ENCODE measurements around the gene DLG2. TPM values are rescaled to one million over a fixed set of nuclear protein-coding genes. Genes with fewer than 3 reads are reported as not detected.

The DLG2 gene
- total RNA-seq, 1 donor from 2014 or later: 1.8 TPM

- Histone ChIP-seq H3K9me3 (ENCODE audit: insufficient read depth, low read depth, low read length) (no peaks in the 10 kb centered on the region), H3K4me3 (ENCODE audit: insufficient read depth, low read depth, low read length) (no peak overlapping the region), H3K4me1 (ENCODE audit: insufficient read depth, low read length) (no peaks in the 10 kb centered on the region), H2AFZ (ENCODE audit: low read depth, low read length) (no peak overlapping the region), H3K9ac (ENCODE audit: low read length) (no peak overlapping the region), H3K27me3 (ENCODE audit: insufficient read depth, low read length) (no peaks in the 10 kb centered on the region), H4K20me1 (ENCODE audit: insufficient read depth, low read length) (no peaks in the 10 kb centered on the region), H3K79me2 (ENCODE audit: insufficient read depth, low read length) (no peaks in the 10 kb centered on the region), H3K36me3 (ENCODE audit: insufficient read depth, low read length) (no peaks in the 10 kb centered on the region), H3K27ac (ENCODE audit: low read depth, low read length) (no peak overlapping the region), H3K4me2 (ENCODE audit: low read length) (no peak overlapping the region)
- Mint-ChIP-seq H3K9me3 (ENCODE audit: unreplicated experiment) (no peaks in the 10 kb centered on the region), H3K27ac (ENCODE audit: unreplicated experiment) (no peak overlapping the region), H3K36me3 (ENCODE audit: low read depth, unreplicated experiment) (peaks cover 4% of the 10 kb centered on the region), H3K4me3 (ENCODE audit: unreplicated experiment) (no peak overlapping the region), H3K4me1 (ENCODE audit: low read depth, unreplicated experiment) (no peaks in the 10 kb centered on the region), H3K27me3 (ENCODE audit: low read depth, unreplicated experiment) (no peaks in the 10 kb centered on the region)
- DNase-seq (ENCODE audit: low read depth) (no peak), FAIRE-seq (no peak)
- TF ChIP-seq EZH2 (IDR thresholded peaks at IDR 0.05; ENCODE audit: insufficient read depth, low read length) (no peak), CTCF (IDR thresholded peaks at IDR 0.05; ENCODE audit: insufficient read depth, low read depth, low read length) (no peak)
These were observed 24.5 kb downstream of the DLG2 start for GRCh38 chr11:85602526-85603213.

GRCh38 chr11:85599083-85599482, 28.1 kb downstream of the DLG2 start:
- no peak overlapping the region for H3K27ac Mint-ChIP-seq (ENCODE audit: unreplicated experiment)
- TF ChIP-seq CTCF (IDR thresholded peaks at IDR 0.05; ENCODE audit: insufficient read depth, low read depth, low read length) (no peak), EZH2 (IDR thresholded peaks at IDR 0.05; ENCODE audit: insufficient read depth, low read length) (no peak)
- DNase-seq (ENCODE audit: low read depth): no peak
- FAIRE-seq: no peak
- no peaks in the 10 kb centered on the region for H3K36me3 Mint-ChIP-seq (ENCODE audit: low read depth, unreplicated experiment)
- H3K9me3 Mint-ChIP-seq (ENCODE audit: unreplicated experiment): no peaks in the 10 kb centered on the region
- Histone ChIP-seq H2AFZ (ENCODE audit: low read depth, low read length) (no peak overlapping the region), H3K27me3 (ENCODE audit: insufficient read depth, low read length) (no peaks in the 10 kb centered on the region), H3K4me3 (ENCODE audit: insufficient read depth, low read depth, low read length) (no peak overlapping the region), H3K36me3 (ENCODE audit: insufficient read depth, low read length) (no peaks in the 10 kb centered on the region), H3K4me2 (ENCODE audit: low read length) (no peak overlapping the region), H3K27ac (ENCODE audit: low read depth, low read length) (no peak overlapping the region), H3K79me2 (ENCODE audit: insufficient read depth, low read length) (no peaks in the 10 kb centered on the region), H3K9ac (ENCODE audit: low read length) (no peak overlapping the region), H4K20me1 (ENCODE audit: insufficient read depth, low read length) (no peaks in the 10 kb centered on the region), H3K4me1 (ENCODE audit: insufficient read depth, low read length) (no peaks in the 10 kb centered on the region), H3K9me3 (ENCODE audit: insufficient read depth, low read depth, low read length) (no peaks in the 10 kb centered on the region)
- H3K4me3 Mint-ChIP-seq (ENCODE audit: unreplicated experiment): no peak overlapping the region
- H3K27me3 Mint-ChIP-seq (ENCODE audit: low read depth, unreplicated experiment): no peaks in the 10 kb centered on the region
- no peaks in the 10 kb centered on the region for H3K4me1 Mint-ChIP-seq (ENCODE audit: low read depth, unreplicated experiment)

GRCh38 chr11:85596886-85597285, 30.3 kb downstream of the DLG2 start:
- no peak for FAIRE-seq
- H3K9me3 Mint-ChIP-seq (ENCODE audit: unreplicated experiment): no peaks in the 10 kb centered on the region

More at GRCh38 chr11:85596886-85597285, 30.3 kb downstream of the DLG2 start:
- TF ChIP-seq EZH2 (IDR thresholded peaks at IDR 0.05; ENCODE audit: insufficient read depth, low read length): no peak
- no peak for TF ChIP-seq CTCF (IDR thresholded peaks at IDR 0.05; ENCODE audit: insufficient read depth, low read depth, low read length)
- no peak overlapping the region for H3K4me2 ChIP-seq (ENCODE audit: low read length)
- Mint-ChIP-seq H3K27ac (ENCODE audit: unreplicated experiment) (no peak overlapping the region), H3K27me3 (ENCODE audit: low read depth, unreplicated experiment) (no peaks in the 10 kb centered on the region), H3K4me3 (ENCODE audit: unreplicated experiment) (no peak overlapping the region), H3K4me1 (ENCODE audit: low read depth, unreplicated experiment) (no peaks in the 10 kb centered on the region), H3K36me3 (ENCODE audit: low read depth, unreplicated experiment) (no peaks in the 10 kb centered on the region)
- DNase-seq (ENCODE audit: low read depth): no peak
- H4K20me1 ChIP-seq (ENCODE audit: insufficient read depth, low read length): no peaks in the 10 kb centered on the region
- no peaks in the 10 kb centered on the region for H3K79me2 ChIP-seq (ENCODE audit: insufficient read depth, low read length)
- no peaks in the 10 kb centered on the region for H3K27me3 ChIP-seq (ENCODE audit: insufficient read depth, low read length)
- no peak overlapping the region for H3K27ac ChIP-seq (ENCODE audit: low read depth, low read length)
- no peak overlapping the region for H3K9ac ChIP-seq (ENCODE audit: low read length)
- H2AFZ ChIP-seq (ENCODE audit: low read depth, low read length): no peak overlapping the region
- no peak overlapping the region for H3K4me3 ChIP-seq (ENCODE audit: insufficient read depth, low read depth, low read length)
- H3K36me3 ChIP-seq (ENCODE audit: insufficient read depth, low read length): no peaks in the 10 kb centered on the region
- H3K4me1 ChIP-seq (ENCODE audit: insufficient read depth, low read length): no peaks in the 10 kb centered on the region
- no peaks in the 10 kb centered on the region for H3K9me3 ChIP-seq (ENCODE audit: insufficient read depth, low read depth, low read length)
